ENCODE measurements around the gene FXYD3.

DNA sequence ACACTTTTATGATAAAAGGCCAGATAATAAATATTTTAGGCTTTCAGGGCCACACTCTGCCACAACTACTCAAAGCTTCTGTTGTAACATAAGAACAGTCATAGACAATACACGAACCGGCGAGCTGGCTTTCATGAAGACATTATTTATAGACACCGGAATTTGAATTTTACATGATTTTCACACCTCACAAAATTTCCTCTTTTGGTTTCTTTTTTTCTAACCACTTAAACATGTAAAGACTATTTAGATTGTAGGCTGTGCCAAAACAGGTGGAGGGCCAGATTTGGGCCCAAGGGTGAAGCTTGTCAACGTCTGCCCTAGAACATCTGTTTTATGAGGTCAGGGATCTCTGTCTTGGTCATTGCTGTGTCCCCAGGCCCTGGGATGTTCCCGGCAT, 29.7 kb upstream of the FXYD3 start:
- TF ChIP-seq, protein P1, sequence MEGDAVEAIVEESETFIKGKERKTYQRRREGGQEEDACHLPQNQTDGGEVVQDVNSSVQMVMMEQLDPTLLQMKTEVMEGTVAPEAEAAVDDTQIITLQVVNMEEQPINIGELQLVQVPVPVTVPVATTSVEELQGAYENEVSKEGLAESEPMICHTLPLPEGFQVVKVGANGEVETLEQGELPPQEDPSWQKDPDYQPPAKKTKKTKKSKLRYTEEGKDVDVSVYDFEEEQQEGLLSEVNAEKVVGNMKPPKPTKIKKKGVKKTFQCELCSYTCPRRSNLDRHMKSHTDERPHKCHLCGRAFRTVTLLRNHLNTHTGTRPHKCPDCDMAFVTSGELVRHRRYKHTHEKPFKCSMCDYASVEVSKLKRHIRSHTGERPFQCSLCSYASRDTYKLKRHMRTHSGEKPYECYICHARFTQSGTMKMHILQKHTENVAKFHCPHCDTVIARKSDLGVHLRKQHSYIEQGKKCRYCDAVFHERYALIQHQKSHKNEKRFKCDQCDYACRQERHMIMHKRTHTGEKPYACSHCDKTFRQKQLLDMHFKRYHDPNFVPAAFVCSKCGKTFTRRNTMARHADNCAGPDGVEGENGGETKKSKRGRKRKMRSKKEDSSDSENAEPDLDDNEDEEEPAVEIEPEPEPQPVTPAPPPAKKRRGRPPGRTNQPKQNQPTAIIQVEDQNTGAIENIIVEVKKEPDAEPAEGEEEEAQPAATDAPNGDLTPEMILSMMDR (IDR thresholded peaks at IDR 0.05): no peak
- TF ChIP-seq POLR2A (IDR thresholded peaks at IDR 0.05): no peak

Data from right lobe of liver (tissue), 4 donors.